ENCODE results near the gene PRKN.
"Not testable (repeated sequence)": the region's sequence is repeated elsewhere in the genome, so short reads cannot be mapped to it uniquely, and the experiment has no call there.

PRKN gene

GRCh38 chr6:161548713-161549296 is 1178.8 kb downstream of the PRKN start:
- no peak for DNase-seq

GRCh38 chr6:161547617-161548016 is 1179.9 kb downstream of the PRKN start:
- DNase-seq, result no peak

- no peak for DNase-seq
Measured at GRCh38 chr6:161546632-161547031, 1180.9 kb downstream of the PRKN start.

- no peak for DNase-seq
Measured at GRCh38 chr6:161545741-161546140, 1181.8 kb downstream of the PRKN start.

GRCh38 chr6:161544801-161545480 is 1182.6 kb downstream of the PRKN start:
- no peak for DNase-seq

GRCh38 chr6:161543684-161544309 is 1183.8 kb downstream of the PRKN start:
- no peak for DNase-seq

- no peak for DNase-seq
Measured at GRCh38 chr6:161542346-161542980, 1185.1 kb downstream of the PRKN start.

- DNase-seq, result no peak
Measured at GRCh38 chr6:161540532-161540931, 1187.0 kb downstream of the PRKN start.

GRCh38 chr6:161536224-161536630 is 1191.3 kb downstream of the PRKN start:
- DNase-seq, result no peak

- DNase-seq, result no peak
Measured at GRCh38 chr6:161534264-161534873, 1193.2 kb downstream of the PRKN start.

GRCh38 chr6:161533266-161533665 is 1194.3 kb downstream of the PRKN start:
- DNase-seq, result no peak

GRCh38 chr6:161532536-161532935 is 1195.0 kb downstream of the PRKN start:
- DNase-seq, result no peak

GRCh38 chr6:161526794-161527193 is 1200.8 kb downstream of the PRKN start:
- no peak for DNase-seq

GRCh38 chr6:161523362-161523761 is 1204.2 kb downstream of the PRKN start:
- DNase-seq, result no peak

- no peak for DNase-seq
Measured at GRCh38 chr6:161522276-161522675, 1205.3 kb downstream of the PRKN start.

GRCh38 chr6:161511447-161512095 is 1216.0 kb downstream of the PRKN start:
- DNase-seq, result no peak

- DNase-seq, result no peak
Measured at GRCh38 chr6:161508341-161508740, 1219.2 kb downstream of the PRKN start.

- DNase-seq, result no peak
Measured at GRCh38 chr6:161507375-161507774, 1220.2 kb downstream of the PRKN start.

- no peak for DNase-seq
Measured at GRCh38 chr6:161503570-161503969, 1224.0 kb downstream of the PRKN start.

- DNase-seq, result no peak
Measured at GRCh38 chr6:161498881-161499280, 1228.7 kb downstream of the PRKN start.

- DNase-seq, result no peak
Measured at GRCh38 chr6:161498359-161498758, 1229.2 kb downstream of the PRKN start.

GRCh38 chr6:161496941-161497340 is 1230.6 kb downstream of the PRKN start:
- DNase-seq, result no peak

- DNase-seq, result not testable (repeated sequence)
Measured at GRCh38 chr6:161496271-161496670, 1231.3 kb downstream of the PRKN start.

All from NCI-H1694 (cell line).